IMR-90 (cell line): Measurements from ENCODE around the gene FUT6.

Experiments
- FOS ChIP-seq: fragments of 150-350 bp; IDR thresholded peaks from 2 replicates; pipeline ENCODE4 v1.6.1; 2016; ENCODE audit warnings: low read depth, low read length
- MXI1 ChIP-seq: IDR thresholded peaks from 2 replicates; pipeline ENCODE4 v1.6.1; 2012; ENCODE audit warnings: low read depth, mild to moderate bottlenecking, low read length, moderate library complexity, borderline replicate concordance
- POLR2A ChIP-seq: IDR thresholded peaks from 2 replicates; pipeline ENCODE4 v1.6.1; 2012; ENCODE audit warnings: mild to moderate bottlenecking, low read depth, low read length
- RAD21 ChIP-seq: IDR thresholded peaks from 2 replicates; pipeline ENCODE4 v1.6.1; 2012; ENCODE audit warnings: low read length, improper control_type of control experiment
- TF ChIP-seq, protein P1 (sequence below): conservative IDR thresholded peaks from 2 replicates; pipeline ENCODE4 v1.5.1; 2012; ENCODE audit warnings: mild to moderate bottlenecking, low read depth, low read length, improper control_type of control experiment

GRCh38 chr19:5877427-5877826 lies 37.9 kb upstream of the FUT6 start:
- TF ChIP-seq MXI1, result no peak
- no peak for TF ChIP-seq POLR2A
- TF ChIP-seq FOS, result no peak
- TF ChIP-seq, protein P1, sequence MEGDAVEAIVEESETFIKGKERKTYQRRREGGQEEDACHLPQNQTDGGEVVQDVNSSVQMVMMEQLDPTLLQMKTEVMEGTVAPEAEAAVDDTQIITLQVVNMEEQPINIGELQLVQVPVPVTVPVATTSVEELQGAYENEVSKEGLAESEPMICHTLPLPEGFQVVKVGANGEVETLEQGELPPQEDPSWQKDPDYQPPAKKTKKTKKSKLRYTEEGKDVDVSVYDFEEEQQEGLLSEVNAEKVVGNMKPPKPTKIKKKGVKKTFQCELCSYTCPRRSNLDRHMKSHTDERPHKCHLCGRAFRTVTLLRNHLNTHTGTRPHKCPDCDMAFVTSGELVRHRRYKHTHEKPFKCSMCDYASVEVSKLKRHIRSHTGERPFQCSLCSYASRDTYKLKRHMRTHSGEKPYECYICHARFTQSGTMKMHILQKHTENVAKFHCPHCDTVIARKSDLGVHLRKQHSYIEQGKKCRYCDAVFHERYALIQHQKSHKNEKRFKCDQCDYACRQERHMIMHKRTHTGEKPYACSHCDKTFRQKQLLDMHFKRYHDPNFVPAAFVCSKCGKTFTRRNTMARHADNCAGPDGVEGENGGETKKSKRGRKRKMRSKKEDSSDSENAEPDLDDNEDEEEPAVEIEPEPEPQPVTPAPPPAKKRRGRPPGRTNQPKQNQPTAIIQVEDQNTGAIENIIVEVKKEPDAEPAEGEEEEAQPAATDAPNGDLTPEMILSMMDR, result no peak
- TF ChIP-seq RAD21, result no peak
